AG04450 (cell line): Measurements from ENCODE around the gene PCA3. TPM values are rescaled to one million over a fixed set of nuclear protein-coding genes. Genes with fewer than 3 reads are reported as not detected.

ENCODE experiments used
- CTCF ChIA-PET: fragments of 300-600, 350-600 bp; formaldehyde crosslinking; extraction: SDS; loops from one replicate; lab custom pipeline; 2022; ENCODE audit warnings: antibody characterized with exemption, inconsistent platforms; lab: Charles Lee
- POLR2A ChIA-PET: fragments of 350-600 bp; formaldehyde crosslinking; extraction: SDS; loops from one replicate; lab custom pipeline; 2021; ENCODE audit warnings: antibody characterized with exemption, inconsistent platforms; lab: Yijun Ruan, JAX
- DNase-seq: peaks from one replicate; pipeline ENCODE4 v3.0.0-alpha.2; 2011; ENCODE audit warnings: low read depth, low spot score
- H3K27ac ChIP-seq: one replicate; pipeline ENCODE4 v1.5.1; 2012; ENCODE audit warnings: low read depth, low read length, control low read depth
- H3K27me3 ChIP-seq: one replicate; pipeline ENCODE4 v1.6.0; 2012; ENCODE audit warnings: low read length; ENCODE audit not compliant: control insufficient read depth, insufficient read depth
- H3K4me3 ChIP-seq: 2 replicates; pipeline ENCODE4 v1.5.1; 2011; ENCODE audit warnings: mild to moderate bottlenecking, low read depth, low read length, control low read depth
- H3K9me3 ChIP-seq: 2 replicates; pipeline ENCODE4 v1.5.1; 2012; ENCODE audit warnings: low read length; ENCODE audit not compliant: control insufficient read depth, insufficient read depth
- polyA plus RNA-seq: library from polyadenylated mRNA; depleted of rRNA; stranded (reverse); fragments of >200 nt; gene quantifications from 2 replicates; pipeline ENCODE4 v1.2.3, GENCODE V29; 2011
- TF ChIP-seq, protein P1 (sequence below): IDR thresholded peaks from 2 replicates; pipeline ENCODE4 v1.5.1; 2011; ENCODE audit warnings: low read depth, low read length, control low read depth, inconsistent platforms

PCA3 gene
- polyA plus RNA-seq, 1 experiment = not detected

DNA sequence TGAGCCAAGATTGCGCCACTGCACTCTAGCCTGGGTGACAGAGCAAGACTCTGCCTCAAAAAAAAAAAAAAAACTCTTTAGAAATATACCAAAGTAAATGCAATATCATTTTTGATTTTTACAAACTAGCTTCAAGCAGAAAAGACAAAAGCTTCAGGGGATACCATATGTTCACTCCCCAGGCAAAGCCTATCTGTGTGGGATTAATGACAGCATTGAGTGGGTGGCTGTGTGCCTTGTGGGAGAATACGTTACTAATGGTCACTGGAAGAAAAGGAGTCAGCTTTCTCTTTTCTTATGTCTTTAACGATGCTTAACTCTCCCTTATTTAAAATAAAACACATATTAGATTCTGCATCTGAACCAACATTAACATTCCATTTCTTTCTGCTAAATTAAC lies 1.9 kb downstream of the PCA3 start:
- POLR2A ChIA-PET = no interaction called here

DNA sequence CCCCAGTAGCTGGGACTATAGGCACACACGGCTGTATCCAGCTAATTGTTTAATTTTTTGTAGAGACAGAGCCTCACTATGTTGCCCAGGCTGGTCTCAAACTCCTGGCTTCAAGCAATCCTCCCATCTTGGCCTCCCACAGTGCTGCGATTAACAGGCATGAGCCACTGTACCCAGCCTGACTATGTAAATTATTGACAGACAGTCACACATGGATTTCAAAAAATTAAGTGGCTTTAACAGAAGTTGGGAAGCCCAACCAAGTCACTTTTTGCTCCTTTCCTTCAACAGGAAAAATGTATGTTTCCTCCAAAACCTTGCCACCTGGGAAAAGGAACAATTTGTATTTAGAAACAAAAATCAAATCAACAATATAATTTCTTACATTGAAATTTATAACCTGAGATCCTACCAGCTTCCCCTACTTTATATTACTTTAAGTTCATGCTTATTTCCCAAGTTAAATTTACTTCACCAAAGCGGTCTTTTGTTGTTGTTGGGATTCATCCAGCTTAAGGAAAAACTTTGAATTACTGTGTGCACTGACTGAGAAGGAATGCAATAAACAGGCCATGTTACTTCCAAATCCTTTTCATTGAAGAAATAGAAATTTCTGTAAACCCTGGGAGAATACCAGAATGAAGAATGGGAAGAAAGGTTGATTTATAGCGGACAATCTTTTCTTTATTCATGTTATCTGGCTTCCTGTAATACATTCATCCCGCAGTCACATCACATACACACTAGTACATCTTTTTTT lies 8.6 kb downstream of the PCA3 start:
- peaks cover 4% of the 10 kb centered on the region for H3K27me3 ChIP-seq
- no peak overlapping the region for H3K4me3 ChIP-seq
- no peak for DNase-seq
- no peak overlapping the region for H3K27ac ChIP-seq
- H3K9me3 ChIP-seq = no peaks in the 10 kb centered on the region
- CTCF ChIA-PET = interaction anchor here (1.1 kb wide), 1 partner anchor 11 kb away, joined by 4 read pairs; no protein-coding TSS in a partner anchor
- POLR2A ChIA-PET = no interaction called here
- TF ChIP-seq, protein P1, sequence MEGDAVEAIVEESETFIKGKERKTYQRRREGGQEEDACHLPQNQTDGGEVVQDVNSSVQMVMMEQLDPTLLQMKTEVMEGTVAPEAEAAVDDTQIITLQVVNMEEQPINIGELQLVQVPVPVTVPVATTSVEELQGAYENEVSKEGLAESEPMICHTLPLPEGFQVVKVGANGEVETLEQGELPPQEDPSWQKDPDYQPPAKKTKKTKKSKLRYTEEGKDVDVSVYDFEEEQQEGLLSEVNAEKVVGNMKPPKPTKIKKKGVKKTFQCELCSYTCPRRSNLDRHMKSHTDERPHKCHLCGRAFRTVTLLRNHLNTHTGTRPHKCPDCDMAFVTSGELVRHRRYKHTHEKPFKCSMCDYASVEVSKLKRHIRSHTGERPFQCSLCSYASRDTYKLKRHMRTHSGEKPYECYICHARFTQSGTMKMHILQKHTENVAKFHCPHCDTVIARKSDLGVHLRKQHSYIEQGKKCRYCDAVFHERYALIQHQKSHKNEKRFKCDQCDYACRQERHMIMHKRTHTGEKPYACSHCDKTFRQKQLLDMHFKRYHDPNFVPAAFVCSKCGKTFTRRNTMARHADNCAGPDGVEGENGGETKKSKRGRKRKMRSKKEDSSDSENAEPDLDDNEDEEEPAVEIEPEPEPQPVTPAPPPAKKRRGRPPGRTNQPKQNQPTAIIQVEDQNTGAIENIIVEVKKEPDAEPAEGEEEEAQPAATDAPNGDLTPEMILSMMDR = no peak

More for the DNA sequence above, 1.9 kb downstream of the PCA3 start:
- no peak overlapping the region for H3K4me3 ChIP-seq
- TF ChIP-seq, protein P1 = no peak
- DNase-seq = no peak
- H3K27ac ChIP-seq = no peak overlapping the region
- H3K27me3 ChIP-seq = peaks cover 4% of the 10 kb centered on the region
- CTCF ChIA-PET = interaction anchor here (0.5 kb wide), 1 partner anchor 611 kb away, joined by 3 read pairs; no protein-coding TSS in a partner anchor
- no peaks in the 10 kb centered on the region for H3K9me3 ChIP-seq

DNA sequence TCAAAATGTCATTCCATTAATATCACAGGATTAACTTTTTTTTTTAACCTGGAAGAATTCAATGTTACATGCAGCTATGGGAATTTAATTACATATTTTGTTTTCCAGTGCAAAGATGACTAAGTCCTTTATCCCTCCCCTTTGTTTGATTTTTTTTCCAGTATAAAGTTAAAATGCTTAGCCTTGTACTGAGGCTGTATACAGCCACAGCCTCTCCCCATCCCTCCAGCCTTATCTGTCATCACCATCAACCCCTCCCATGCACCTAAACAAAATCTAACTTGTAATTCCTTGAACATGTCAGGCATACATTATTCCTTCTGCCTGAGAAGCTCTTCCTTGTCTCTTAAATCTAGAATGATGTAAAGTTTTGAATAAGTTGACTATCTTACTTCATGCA lies 20.6 kb downstream of the PCA3 start:
- H3K27ac ChIP-seq = no peak overlapping the region
- no peak overlapping the region for H3K4me3 ChIP-seq
- TF ChIP-seq, protein P1 = no peak
- CTCF ChIA-PET = interaction anchor here (1.0 kb wide), 1 partner anchor 212 kb away, joined by 4 read pairs; no protein-coding TSS in a partner anchor
- H3K27me3 ChIP-seq = no peaks in the 10 kb centered on the region
- no peaks in the 10 kb centered on the region for H3K9me3 ChIP-seq
- DNase-seq = no peak
- POLR2A ChIA-PET = no interaction called here

DNA sequence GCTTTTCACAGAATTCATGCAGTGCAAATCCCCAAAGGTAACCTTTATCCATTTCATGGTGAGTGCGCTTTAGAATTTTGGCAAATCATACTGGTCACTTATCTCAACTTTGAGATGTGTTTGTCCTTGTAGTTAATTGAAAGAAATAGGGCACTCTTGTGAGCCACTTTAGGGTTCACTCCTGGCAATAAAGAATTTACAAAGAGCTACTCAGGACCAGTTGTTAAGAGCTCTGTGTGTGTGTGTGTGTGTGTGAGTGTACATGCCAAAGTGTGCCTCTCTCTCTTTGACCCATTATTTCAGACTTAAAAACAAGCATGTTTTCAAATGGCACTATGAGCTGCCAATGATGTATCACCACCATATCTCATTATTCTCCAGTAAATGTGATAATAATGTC lies 21.3 kb downstream of the PCA3 start:
- H3K9me3 ChIP-seq = no peaks in the 10 kb centered on the region
- H3K4me3 ChIP-seq = no peak overlapping the region
- no peaks in the 10 kb centered on the region for H3K27me3 ChIP-seq
- no peak overlapping the region for H3K27ac ChIP-seq
- DNase-seq = no peak
- TF ChIP-seq, protein P1 = no peak
- CTCF ChIA-PET = interaction anchor here (1.0 kb wide), 1 partner anchor 211 kb away, joined by 4 read pairs; no protein-coding TSS in a partner anchor
- POLR2A ChIA-PET = no interaction called here

DNA sequence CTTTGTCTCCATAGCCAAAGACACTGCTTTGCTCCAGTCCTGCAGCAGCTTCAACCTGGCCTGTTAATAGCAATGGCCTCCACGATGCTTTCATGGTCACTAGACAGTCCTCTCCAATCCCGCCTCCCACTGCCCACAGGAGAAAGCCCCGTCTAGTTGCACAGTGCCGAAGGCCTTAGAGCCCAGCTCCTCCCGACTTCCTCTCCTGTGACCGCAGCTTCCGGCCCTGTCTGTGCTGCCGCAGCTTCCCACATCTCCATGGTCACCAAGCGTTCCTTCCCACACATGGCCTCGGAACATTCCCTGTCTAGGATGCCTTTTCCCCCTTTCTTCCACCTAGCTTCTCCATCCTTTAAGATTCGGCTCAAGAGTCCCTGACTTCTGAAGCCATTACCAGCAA lies 23.4 kb downstream of the PCA3 start:
- H3K4me3 ChIP-seq = no peak overlapping the region
- POLR2A ChIA-PET = no interaction called here
- no peaks in the 10 kb centered on the region for H3K9me3 ChIP-seq
- H3K27ac ChIP-seq = no peak overlapping the region
- no peaks in the 10 kb centered on the region for H3K27me3 ChIP-seq
- TF ChIP-seq, protein P1 = no peak
- DNase-seq = no peak
- CTCF ChIA-PET = no interaction called here
